Colonic mucosa (tissue), 4 donors: ENCODE measurements around the gene CDC27. TPM values are rescaled to one million over a fixed set of nuclear protein-coding genes. Genes with fewer than 3 reads are reported as not detected.

ENCODE experiments used
- DNase-seq: peaks from one replicate; pipeline ENCODE4 v3.0.0-alpha.2; 2020
- H3K27ac ChIP-seq: fragments of 200-600 bp; one replicate; pipeline ENCODE4 v1.8.0; 2021
- H3K27me3 ChIP-seq: fragments of 200-600 bp; one replicate; pipeline ENCODE4 v1.8.0; 2021
- H3K36me3 ChIP-seq: fragments of 200-600 bp; one replicate; pipeline ENCODE4 v1.8.0; 2021
- H3K4me1 ChIP-seq: fragments of 200-600 bp; one replicate; pipeline ENCODE4 v1.8.0; 2021; ENCODE audit warnings: mild to moderate bottlenecking
- H3K4me3 ChIP-seq: fragments of 200-600 bp; one replicate; pipeline ENCODE4 v1.8.0; 2021
- H3K9ac ChIP-seq, 2 donors: one replicate each; pipeline ENCODE4 v1.7.0; 2013; ENCODE audit warnings: control low read depth in 2 of 2, low read depth in 2 of 2, low read length in 2 of 2
- H3K9me3 ChIP-seq: fragments of 200-600 bp; one replicate; pipeline ENCODE4 v1.8.0; 2021
- CTCF ChIP-seq: fragments of 200-600 bp; IDR thresholded peaks from one replicate; pipeline ENCODE4 v1.8.0; 2022; ENCODE audit warnings: antibody characterized with exemption, mild to moderate bottlenecking
- intact Hi-C: fragments of 100-400 bp; cut with DNase I; formaldehyde crosslinking; loops from one replicate; pipeline ENCODE4 v1.14.1; 2022
- total RNA-seq, 2 donors: library from RNA; stranded (reverse); fragmentation: NEBNext Ultra II Directional in 1 of 2; extraction: Animal tissue kit (Norgen Biotek cat#: 25700) in 1 of 2; gene quantifications; one replicate each; pipeline ENCODE4 v1.2.1, GENCODE V29; 2021
- donor health status: healthy.
- donor health status: DM: no; HTN: no; CAD: no.
- donor health status: DM: no; HTN: no; CAD: no.

Gene CDC27
- total RNA-seq, 2 donors from 2014 or later: 60.4 to 65.5 TPM

GRCh38 chr17:47210105-47210504 is 21.0 kb upstream of the CDC27 start:
- intact Hi-C loops: no loop called here
- H3K9me3 ChIP-seq: no peaks in the 10 kb centered on the region
- H3K27me3 ChIP-seq: no peaks in the 10 kb centered on the region
- H3K4me3 ChIP-seq: no peak overlapping the region
- no peak overlapping the region for H3K9ac ChIP-seq
- no peak overlapping the region for H3K27ac ChIP-seq
- H3K36me3 ChIP-seq: no peaks in the 10 kb centered on the region
- no peak for TF ChIP-seq CTCF
- DNase-seq: no peak
- H3K4me1 ChIP-seq: no peaks in the 10 kb centered on the region

- no peak for TF ChIP-seq CTCF
- H3K4me1 ChIP-seq: no peaks in the 10 kb centered on the region
- no peak overlapping the region for H3K9ac ChIP-seq
- DNase-seq: no peak
- no peak overlapping the region for H3K27ac ChIP-seq
- no peaks in the 10 kb centered on the region for H3K9me3 ChIP-seq
- no peak overlapping the region for H3K4me3 ChIP-seq
- no peaks in the 10 kb centered on the region for H3K27me3 ChIP-seq
- no peaks in the 10 kb centered on the region for H3K36me3 ChIP-seq
- intact Hi-C loops: no loop called here
Measured at GRCh38 chr17:47209499-47209898, 20.4 kb upstream of the CDC27 start.

GRCh38 chr17:47208744-47209488 is 19.8 kb upstream of the CDC27 start, which contains the start of gene MYL4:
MYL4 (plus strand) TSS chr17:47209348; CDS start chr17:47209423, 75 bp downstream.
- TF ChIP-seq CTCF: no peak
- intact Hi-C loops: no loop called here
- no peaks in the 10 kb centered on the region for H3K27me3 ChIP-seq
- no peak within 1 kb of the TSS for H3K4me3 ChIP-seq
- no peak for DNase-seq
- no peak within 1 kb of the TSS for H3K9ac ChIP-seq
- no peak within 1 kb of the TSS for H3K27ac ChIP-seq
- H3K36me3 ChIP-seq: no peaks in the 10 kb centered on the region
- H3K9me3 ChIP-seq: no peaks in the 10 kb centered on the region
- H3K4me1 ChIP-seq: no peaks in the 10 kb centered on the region

GRCh38 chr17:47207143-47208067 is 18.3 kb upstream of the CDC27 start:
- Histone ChIP-seq H3K9me3 (no peaks in the 10 kb centered on the region), H3K4me1 (no peaks in the 10 kb centered on the region), H3K27ac (no peak overlapping the region), H3K36me3 (no peaks in the 10 kb centered on the region), H3K4me3 (no peak overlapping the region), H3K27me3 (no peaks in the 10 kb centered on the region), H3K9ac (no peak overlapping the region)
- TF ChIP-seq CTCF: no peak
- DNase-seq: peak; percentile 4
- intact Hi-C loops: no loop called here

- no peak for TF ChIP-seq CTCF
- no peaks in the 10 kb centered on the region for H3K4me1 ChIP-seq
- no peaks in the 10 kb centered on the region for H3K9me3 ChIP-seq
- H3K36me3 ChIP-seq: no peaks in the 10 kb centered on the region
- H3K27me3 ChIP-seq: no peaks in the 10 kb centered on the region
- intact Hi-C loops: no loop called here
- no peak overlapping the region for H3K4me3 ChIP-seq
- peak overlapping the region in 1 of 2 donors; percentile 49 for H3K9ac ChIP-seq
- peak; percentile 50 for DNase-seq
- peak overlapping the region; percentile 48 for H3K27ac ChIP-seq
Measured at GRCh38 chr17:47205419-47205963, 16.4 kb upstream of the CDC27 start.
